Neural progenitor cell (in vitro differentiated cells): ENCODE data around the gene UNC5B. TPM values are rescaled to one million over a fixed set of nuclear protein-coding genes. Genes with fewer than 3 reads are reported as not detected.

Experiments
- DNase-seq: peaks from one replicate; pipeline ENCODE4 v3.0.0-alpha.2; 2016; ENCODE audit warnings: low spot score
- H2AFZ ChIP-seq: fragments of 200-600 bp; sonication (generic); replicated peaks from 2 replicates; pipeline ENCODE4 v1.6.1; 2016; ENCODE audit warnings: antibody characterized with exemption
- H3F3A ChIP-seq: fragments of 200-600 bp; sonication (generic); 2 replicates; pipeline ENCODE4 v1.6.1; 2016; ENCODE audit warnings: antibody characterized with exemption, low read depth
- H3K27ac ChIP-seq: fragments of 200-600 bp; sonication (generic); 2 replicates; pipeline ENCODE4 v1.5.1; 2016; ENCODE audit warnings: mild to moderate bottlenecking
- H3K27me3 ChIP-seq: fragments of 200-600 bp; sonication (generic); 2 replicates; pipeline ENCODE4 v1.6.1; 2016; ENCODE audit warnings: mild to moderate bottlenecking, moderate library complexity
- H3K36me3 ChIP-seq: fragments of 200-600 bp; sonication (generic); 2 replicates; pipeline ENCODE4 v1.5.1; 2016
- H3K4me1 ChIP-seq: fragments of 200-600 bp; sonication (generic); 2 replicates; pipeline ENCODE4 v1.6.1; 2016; ENCODE audit warnings: mixed run types
- H3K4me2 ChIP-seq: fragments of 200-600 bp; sonication (generic); 2 replicates; pipeline ENCODE4 v1.6.1; 2016
- H3K4me3 ChIP-seq: fragments of 200-600 bp; sonication (generic); 2 replicates; pipeline ENCODE4 v1.5.1; 2016
- H3K79me2 ChIP-seq: fragments of 200-600 bp; sonication (generic); 2 replicates; pipeline ENCODE4 v1.6.1; 2016; ENCODE audit warnings: low read depth
- H3K9ac ChIP-seq: fragments of 200-600 bp; sonication (generic); 2 replicates; pipeline ENCODE4 v1.6.1; 2016
- H3K9me3 ChIP-seq: fragments of 200-600 bp; sonication (generic); 2 replicates; pipeline ENCODE4 v1.5.1; 2016; ENCODE audit warnings: low read depth
- H4K20me1 ChIP-seq: fragments of 200-600 bp; sonication (generic); 2 replicates; pipeline ENCODE4 v1.6.1; 2016; ENCODE audit warnings: low read depth
- H3K27ac Mint-ChIP-seq: 3 replicates; pipeline ENCODE4 v1.8.0; 2021; ENCODE audit warnings: mixed read lengths
- H3K27me3 Mint-ChIP-seq: 2 replicates; pipeline ENCODE4 v1.8.0; 2022; ENCODE audit warnings: low read depth, mild to moderate bottlenecking, inconsistent platforms, moderate library complexity, mixed read lengths; ENCODE audit not compliant: insufficient read depth
- H3K36me3 Mint-ChIP-seq: 3 replicates; pipeline ENCODE4 v1.8.0; 2021; ENCODE audit warnings: mixed read lengths
- H3K4me1 Mint-ChIP-seq: 3 replicates; pipeline ENCODE4 v1.8.0; 2021; ENCODE audit warnings: mixed read lengths
- H3K4me3 Mint-ChIP-seq: 3 replicates; pipeline ENCODE4 v1.8.0; 2021; ENCODE audit warnings: mild to moderate bottlenecking, moderate library complexity, mixed read lengths
- H3K9me3 Mint-ChIP-seq: 3 replicates; pipeline ENCODE4 v1.8.0; 2020; ENCODE audit warnings: mixed read lengths
- CTCF ChIP-seq: fragments of 200-600 bp; sonication (generic); IDR thresholded peaks from 2 replicates; pipeline ENCODE4 v1.5.1; 2017; ENCODE audit warnings: antibody characterized with exemption, mild to moderate bottlenecking
- EZH2 ChIP-seq: fragments of 200-600 bp; sonication (generic); IDR thresholded peaks from 2 replicates; pipeline ENCODE4 v1.6.1; 2017; ENCODE audit warnings: antibody characterized with exemption, mild to moderate bottlenecking, moderate library complexity
- EZH2phosphoT487 ChIP-seq: fragments of 200-600 bp; sonication (generic); IDR thresholded peaks from 2 replicates; pipeline ENCODE4 v1.6.1; 2017; ENCODE audit warnings: antibody characterized with exemption
- total RNA-seq: library from RNA; depleted of rRNA; stranded (reverse); fragments of >200 nt; gene quantifications from 2 replicates; pipeline ENCODE4 v1.2.3, GENCODE V29; 2015; ENCODE audit warnings: low replicate concordance

The UNC5B gene
- total RNA-seq, 1 donor from 2014 or later, result 3.3 TPM

GRCh38 chr10:71209352-71209715 lies 3.0 kb upstream of the UNC5B start:
- no peak for DNase-seq

GRCh38 chr10:71209731-71210541 lies 2.4 kb upstream of the UNC5B start:
- Histone ChIP-seq H3K27ac (no peak overlapping the region), H3K27me3 (peaks cover 49% of the 10 kb centered on the region), H3F3A (peaks cover 9% of the 10 kb centered on the region), H3K4me3 (no peak overlapping the region), H3K79me2 (peaks cover 14% of the 10 kb centered on the region), H4K20me1 (peaks cover 13% of the 10 kb centered on the region), H3K36me3 (no peaks in the 10 kb centered on the region), H3K9ac (no peak overlapping the region), H3K4me2 (peak overlapping the region; percentile 11), H2AFZ (no peak overlapping the region), H3K9me3 (no peaks in the 10 kb centered on the region), H3K4me1 (peaks cover 37% of the 10 kb centered on the region)
- no peaks in the 10 kb centered on the region for H3K9me3 Mint-ChIP-seq
- DNase-seq, result no peak
- H3K27me3 Mint-ChIP-seq, result peaks cover 38% of the 10 kb centered on the region
- no peaks in the 10 kb centered on the region for H3K36me3 Mint-ChIP-seq
- H3K4me3 Mint-ChIP-seq, result peak overlapping the region; percentile 9
- H3K27ac Mint-ChIP-seq, result no peak overlapping the region
- TF ChIP-seq EZH2phosphoT487 (no peak), EZH2 (no peak), CTCF (no peak)
- peaks cover 41% of the 10 kb centered on the region for H3K4me1 Mint-ChIP-seq

More at GRCh38 chr10:71209352-71209715, 3.0 kb upstream of the UNC5B start:
- Histone ChIP-seq H2AFZ (no peak overlapping the region), H3F3A (peaks cover 9% of the 10 kb centered on the region), H3K27me3 (peaks cover 46% of the 10 kb centered on the region), H3K9me3 (no peaks in the 10 kb centered on the region), H3K4me3 (no peak overlapping the region), H3K36me3 (no peaks in the 10 kb centered on the region), H3K4me2 (peak overlapping the region; percentile 11), H4K20me1 (peaks cover 9% of the 10 kb centered on the region), H3K9ac (no peak overlapping the region), H3K27ac (no peak overlapping the region), H3K4me1 (peaks cover 33% of the 10 kb centered on the region), H3K79me2 (peaks cover 8% of the 10 kb centered on the region)
- TF ChIP-seq EZH2, result peak; percentile 15
- TF ChIP-seq EZH2phosphoT487, result no peak
- Mint-ChIP-seq H3K9me3 (no peaks in the 10 kb centered on the region), H3K4me3 (no peak overlapping the region), H3K27me3 (peaks cover 35% of the 10 kb centered on the region), H3K4me1 (peaks cover 36% of the 10 kb centered on the region), H3K27ac (no peak overlapping the region), H3K36me3 (no peaks in the 10 kb centered on the region)

- H3K9me3 ChIP-seq, result no peaks in the 10 kb centered on the region
- H3K4me1 ChIP-seq, result peaks cover 42% of the 10 kb centered on the region
- H3K27me3 Mint-ChIP-seq, result peaks cover 40% of the 10 kb centered on the region
- no peak overlapping the region for H2AFZ ChIP-seq
- H3K4me3 Mint-ChIP-seq, result peak overlapping the region; percentile 45
- DNase-seq, result no peak
- H4K20me1 ChIP-seq, result peaks cover 19% of the 10 kb centered on the region
- peaks cover 17% of the 10 kb centered on the region for H3K79me2 ChIP-seq
- H3K4me1 Mint-ChIP-seq, result peaks cover 44% of the 10 kb centered on the region
- H3F3A ChIP-seq, result peaks cover 12% of the 10 kb centered on the region
- H3K9me3 Mint-ChIP-seq, result no peaks in the 10 kb centered on the region
- TF ChIP-seq EZH2phosphoT487, result no peak
- no peak for TF ChIP-seq EZH2
- no peak for TF ChIP-seq CTCF
- H3K36me3 ChIP-seq, result no peaks in the 10 kb centered on the region
- H3K27me3 ChIP-seq, result peaks cover 49% of the 10 kb centered on the region
- no peak overlapping the region for H3K4me3 ChIP-seq
- H3K4me2 ChIP-seq, result no peak overlapping the region
- no peak overlapping the region for H3K9ac ChIP-seq
- H3K27ac Mint-ChIP-seq, result no peak overlapping the region
- H3K27ac ChIP-seq, result no peak overlapping the region
- H3K36me3 Mint-ChIP-seq, result no peaks in the 10 kb centered on the region
These were observed 1.9 kb upstream of the UNC5B start for GRCh38 chr10:71210542-71210871.

GRCh38 chr10:71211053-71211452 lies 1.3 kb upstream of the UNC5B start:
- H3K9ac ChIP-seq, result no peak overlapping the region
- no peak overlapping the region for H3K27ac ChIP-seq
- peaks cover 49% of the 10 kb centered on the region for H3K4me1 Mint-ChIP-seq
- H4K20me1 ChIP-seq, result peaks cover 22% of the 10 kb centered on the region
- no peak overlapping the region for H3K4me2 ChIP-seq
- no peaks in the 10 kb centered on the region for H3K36me3 ChIP-seq
- H3K27me3 ChIP-seq, result peaks cover 49% of the 10 kb centered on the region
- H3K36me3 Mint-ChIP-seq, result no peaks in the 10 kb centered on the region
- no peaks in the 10 kb centered on the region for H3K9me3 Mint-ChIP-seq
- no peak overlapping the region for H2AFZ ChIP-seq
- no peak overlapping the region for H3K4me3 ChIP-seq
- H3K4me3 Mint-ChIP-seq, result peak overlapping the region; percentile 45
- peaks cover 16% of the 10 kb centered on the region for H3F3A ChIP-seq
- DNase-seq, result no peak
- H3K27ac Mint-ChIP-seq, result no peak overlapping the region
- peaks cover 43% of the 10 kb centered on the region for H3K4me1 ChIP-seq
- no peaks in the 10 kb centered on the region for H3K9me3 ChIP-seq
- H3K27me3 Mint-ChIP-seq, result peaks cover 43% of the 10 kb centered on the region
- no peak for TF ChIP-seq EZH2
- TF ChIP-seq CTCF, result no peak
- TF ChIP-seq EZH2phosphoT487, result no peak
- H3K79me2 ChIP-seq, result peaks cover 19% of the 10 kb centered on the region
